ENCODE data around the gene CXCL17.

The CXCL17 gene

DNA sequence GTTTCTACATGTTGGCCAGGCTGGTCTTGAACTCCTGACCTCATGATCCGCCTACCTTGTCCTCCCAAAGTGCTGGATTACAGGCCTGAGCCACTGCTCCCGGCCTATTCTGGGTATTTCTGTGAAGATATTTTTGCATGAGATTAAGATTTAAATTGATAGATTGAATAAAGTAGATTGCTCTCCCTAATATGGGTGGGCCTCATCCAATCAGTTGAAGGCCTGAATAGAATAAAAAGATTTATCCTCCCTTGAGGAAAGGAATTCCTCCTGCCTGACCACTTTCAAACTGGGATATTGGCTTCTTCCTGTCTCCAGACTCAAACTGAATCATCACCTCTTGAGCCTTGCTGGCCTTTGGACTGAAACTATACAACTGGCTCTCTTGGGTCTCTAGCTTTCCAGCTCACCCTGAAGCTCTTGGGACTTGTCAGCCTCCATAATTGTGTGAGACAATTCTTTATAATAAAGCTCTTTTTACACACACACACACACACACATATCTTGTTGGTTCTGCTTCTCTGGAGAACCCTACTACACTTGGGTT is 36.1 kb upstream of the CXCL17 start:
- no peak overlapping the region for H3K4me3 ChIP-seq (replicated peaks in 1 of 2; ENCODE audit: low read depth in 2 of 2, low read length in 2 of 2)
- DNase-seq (ENCODE audit: low read depth in 2 of 2), result no peak
- no peak for TF ChIP-seq CTCF (IDR thresholded peaks at IDR 0.05; ENCODE audit: low read depth, low read length)

GRCh38 chr19:42477933-42478332 is 35.2 kb upstream of the CXCL17 start:
- no peak for DNase-seq (ENCODE audit: low read depth in 2 of 2)
- TF ChIP-seq CTCF (IDR thresholded peaks at IDR 0.05; ENCODE audit: low read depth, low read length), result no peak
- H3K4me3 ChIP-seq (replicated peaks in 1 of 2; ENCODE audit: low read depth in 2 of 2, low read length in 2 of 2), result no peak overlapping the region

DNA sequence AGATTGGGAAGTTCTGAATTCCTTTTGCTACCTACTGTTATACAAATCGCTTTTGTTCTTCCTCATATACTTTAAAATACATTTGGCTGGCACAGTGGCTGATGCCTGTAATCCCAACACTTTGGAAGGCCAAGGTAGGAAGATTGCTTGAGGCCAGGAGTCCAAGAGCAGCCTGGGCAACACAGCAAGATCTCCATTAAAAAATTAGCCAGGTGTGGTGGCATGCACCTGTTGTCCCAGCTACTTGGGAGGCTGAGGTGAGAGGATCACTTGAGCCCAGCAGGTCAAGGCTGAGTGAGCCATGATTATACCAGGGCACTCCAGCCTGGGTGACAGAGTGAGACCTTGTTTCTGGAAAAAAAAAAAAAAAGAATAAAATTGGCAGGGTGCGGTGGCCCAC is 34.4 kb upstream of the CXCL17 start:
- no peak overlapping the region for H3K4me3 ChIP-seq (replicated peaks in 1 of 2; ENCODE audit: low read depth in 2 of 2, low read length in 2 of 2)
- no peak for TF ChIP-seq CTCF (IDR thresholded peaks at IDR 0.05; ENCODE audit: low read depth, low read length)
- DNase-seq (ENCODE audit: low read depth in 2 of 2), result no peak

DNA sequence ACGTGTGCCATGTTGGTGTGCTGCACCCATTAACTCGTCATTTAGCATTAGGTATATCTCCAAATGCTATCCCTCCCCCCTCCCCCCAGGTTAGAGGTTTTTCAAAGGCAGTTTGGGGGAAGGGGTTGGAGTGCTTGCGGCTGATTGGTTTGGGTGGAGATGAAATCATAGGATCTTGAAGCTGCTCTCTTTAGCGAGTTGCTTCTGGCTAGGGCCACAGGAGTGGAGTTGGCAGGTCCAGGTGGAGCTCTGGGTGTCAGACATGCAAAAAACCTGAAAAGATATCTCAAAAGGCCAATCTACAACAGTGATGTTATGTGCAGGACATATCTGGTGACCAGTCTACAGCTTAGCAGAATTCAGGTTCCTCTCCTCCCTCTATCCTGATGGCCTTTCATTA is 32.6 kb upstream of the CXCL17 start:
- TF ChIP-seq CTCF (IDR thresholded peaks at IDR 0.05; ENCODE audit: low read depth, low read length), result no peak
- no peak overlapping the region for H3K4me3 ChIP-seq (replicated peaks in 1 of 2; ENCODE audit: low read depth in 2 of 2, low read length in 2 of 2)
- no peak for DNase-seq (ENCODE audit: low read depth in 2 of 2)

DNA sequence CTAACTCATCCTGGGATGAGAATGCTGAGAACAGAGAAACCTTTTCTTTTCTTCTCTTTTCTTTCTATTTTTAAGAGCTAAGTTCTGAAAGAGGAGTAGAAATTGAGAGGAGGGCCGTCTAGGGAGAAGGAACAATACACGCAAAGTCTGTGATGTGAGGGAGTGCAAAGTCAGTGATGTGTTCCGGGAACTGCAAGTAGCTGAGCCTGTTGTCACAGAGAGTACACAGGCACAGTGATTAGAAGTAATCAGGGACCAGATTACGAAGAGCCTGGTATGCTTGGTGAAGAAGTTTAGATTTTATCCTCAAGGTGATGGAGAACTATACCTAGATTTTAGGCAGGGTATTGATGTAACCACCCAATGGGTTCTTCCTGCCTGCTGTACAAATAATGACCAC is 32.0 kb upstream of the CXCL17 start:
- H3K4me3 ChIP-seq (replicated peaks in 1 of 2; ENCODE audit: low read depth in 2 of 2, low read length in 2 of 2), result no peak overlapping the region
- no peak for TF ChIP-seq CTCF (IDR thresholded peaks at IDR 0.05; ENCODE audit: low read depth, low read length)
- DNase-seq (ENCODE audit: low read depth in 2 of 2), result no peak

GRCh38 chr19:42473686-42474085 is 30.9 kb upstream of the CXCL17 start:
- DNase-seq (ENCODE audit: low read depth in 2 of 2), result no peak
- H3K4me3 ChIP-seq (replicated peaks in 1 of 2; ENCODE audit: low read depth in 2 of 2, low read length in 2 of 2), result no peak overlapping the region
- no peak for TF ChIP-seq CTCF (IDR thresholded peaks at IDR 0.05; ENCODE audit: low read depth, low read length)
